A204.1 (cell line): ENCODE data around the gene LAMA3.

ENCODE experiments used
- FAIRE-seq: peaks from 2 replicates; lab custom pipeline; 2012; peaks lifted over from hg19 to GRCh38; lab: Jason Lieb, UNC

LAMA3 gene, protein sequence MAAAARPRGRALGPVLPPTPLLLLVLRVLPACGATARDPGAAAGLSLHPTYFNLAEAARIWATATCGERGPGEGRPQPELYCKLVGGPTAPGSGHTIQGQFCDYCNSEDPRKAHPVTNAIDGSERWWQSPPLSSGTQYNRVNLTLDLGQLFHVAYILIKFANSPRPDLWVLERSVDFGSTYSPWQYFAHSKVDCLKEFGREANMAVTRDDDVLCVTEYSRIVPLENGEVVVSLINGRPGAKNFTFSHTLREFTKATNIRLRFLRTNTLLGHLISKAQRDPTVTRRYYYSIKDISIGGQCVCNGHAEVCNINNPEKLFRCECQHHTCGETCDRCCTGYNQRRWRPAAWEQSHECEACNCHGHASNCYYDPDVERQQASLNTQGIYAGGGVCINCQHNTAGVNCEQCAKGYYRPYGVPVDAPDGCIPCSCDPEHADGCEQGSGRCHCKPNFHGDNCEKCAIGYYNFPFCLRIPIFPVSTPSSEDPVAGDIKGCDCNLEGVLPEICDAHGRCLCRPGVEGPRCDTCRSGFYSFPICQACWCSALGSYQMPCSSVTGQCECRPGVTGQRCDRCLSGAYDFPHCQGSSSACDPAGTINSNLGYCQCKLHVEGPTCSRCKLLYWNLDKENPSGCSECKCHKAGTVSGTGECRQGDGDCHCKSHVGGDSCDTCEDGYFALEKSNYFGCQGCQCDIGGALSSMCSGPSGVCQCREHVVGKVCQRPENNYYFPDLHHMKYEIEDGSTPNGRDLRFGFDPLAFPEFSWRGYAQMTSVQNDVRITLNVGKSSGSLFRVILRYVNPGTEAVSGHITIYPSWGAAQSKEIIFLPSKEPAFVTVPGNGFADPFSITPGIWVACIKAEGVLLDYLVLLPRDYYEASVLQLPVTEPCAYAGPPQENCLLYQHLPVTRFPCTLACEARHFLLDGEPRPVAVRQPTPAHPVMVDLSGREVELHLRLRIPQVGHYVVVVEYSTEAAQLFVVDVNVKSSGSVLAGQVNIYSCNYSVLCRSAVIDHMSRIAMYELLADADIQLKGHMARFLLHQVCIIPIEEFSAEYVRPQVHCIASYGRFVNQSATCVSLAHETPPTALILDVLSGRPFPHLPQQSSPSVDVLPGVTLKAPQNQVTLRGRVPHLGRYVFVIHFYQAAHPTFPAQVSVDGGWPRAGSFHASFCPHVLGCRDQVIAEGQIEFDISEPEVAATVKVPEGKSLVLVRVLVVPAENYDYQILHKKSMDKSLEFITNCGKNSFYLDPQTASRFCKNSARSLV (N-terminal part only)

DNA sequence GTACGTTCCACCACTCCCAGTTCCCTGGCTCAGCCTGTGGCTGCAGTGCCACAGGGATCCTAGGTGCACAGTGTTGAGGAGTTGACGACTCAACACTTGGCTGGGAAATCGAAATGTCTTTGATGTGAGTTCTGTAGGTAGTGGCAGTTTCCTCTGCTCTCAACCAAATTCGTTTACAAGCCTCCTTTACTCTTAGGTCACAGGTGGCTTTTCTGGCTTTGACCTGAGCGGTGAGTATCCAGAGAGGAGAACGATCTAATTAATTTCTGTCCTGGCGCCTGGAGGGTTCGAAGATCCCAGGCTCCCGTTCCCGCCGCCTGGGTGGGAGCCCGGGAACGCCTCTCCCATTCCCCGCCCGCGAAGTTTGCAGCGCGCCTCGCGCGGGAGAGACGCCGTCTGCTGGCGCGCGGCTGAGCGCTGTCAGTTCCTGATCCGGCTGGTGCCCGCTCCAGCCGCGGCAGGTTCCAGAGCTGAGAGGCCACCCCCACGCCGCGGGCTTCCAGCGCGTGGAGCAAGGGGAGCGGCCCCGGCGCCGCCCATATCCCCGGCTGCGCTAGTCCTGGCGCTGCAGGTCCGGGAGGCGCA, at the start of gene LAMA3:
Gene LAMA3, plus strand, starts transcription at position 423 of the 585 bp plus-strand sequence. CDS start 231 bp downstream, outside the sequence.
- FAIRE-seq, result no peak

DNA sequence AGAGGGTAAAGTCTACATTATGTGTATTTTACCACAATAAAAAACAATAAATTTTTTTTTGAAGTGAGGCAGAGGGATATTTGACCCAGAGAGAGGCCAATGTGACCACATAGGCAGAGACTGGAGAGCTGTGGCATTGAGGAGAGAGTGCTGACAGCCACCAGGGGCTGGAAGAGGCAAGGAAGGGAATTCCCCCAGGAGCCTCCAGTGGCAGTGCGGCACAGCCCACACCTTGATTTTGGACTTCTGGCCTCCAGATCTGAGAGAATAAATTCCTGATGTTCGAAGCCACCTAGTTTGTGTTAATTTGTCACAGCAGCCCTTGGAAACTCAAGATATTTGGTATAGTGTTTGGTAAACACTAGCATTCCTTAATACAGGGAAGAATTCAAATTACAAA, 49.2 kb upstream of the LAMA3 start:
- FAIRE-seq, result no peak

DNA sequence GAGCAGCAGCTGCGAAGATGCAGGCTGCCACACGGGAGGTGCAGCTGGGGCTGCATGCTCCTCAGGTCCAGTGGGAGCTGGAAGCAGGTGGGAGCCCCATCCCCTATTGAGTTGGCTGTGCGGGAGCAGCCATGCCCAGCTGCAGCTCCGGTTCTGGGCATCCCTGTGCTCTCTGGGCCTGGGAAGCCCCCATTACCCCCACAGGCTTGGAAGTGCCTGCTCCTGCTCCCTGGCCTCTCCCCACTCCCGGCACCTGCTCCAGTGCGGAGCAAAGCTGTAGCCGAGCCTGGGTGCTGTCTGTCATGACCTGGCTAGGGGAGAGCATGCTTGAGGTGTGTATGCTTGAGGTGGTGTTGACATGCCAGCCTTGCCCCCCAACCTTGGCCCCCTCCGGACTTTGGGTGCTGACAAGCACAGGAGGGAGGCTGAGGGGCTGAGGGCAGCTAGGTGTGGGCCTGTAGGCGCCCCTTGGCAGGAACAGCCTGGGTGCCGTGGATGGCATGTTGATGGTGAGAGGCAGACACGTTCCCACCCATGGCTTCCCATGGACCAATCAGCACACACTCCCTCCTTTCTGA, 48.0 kb upstream of the LAMA3 start:
- no peak for FAIRE-seq

DNA sequence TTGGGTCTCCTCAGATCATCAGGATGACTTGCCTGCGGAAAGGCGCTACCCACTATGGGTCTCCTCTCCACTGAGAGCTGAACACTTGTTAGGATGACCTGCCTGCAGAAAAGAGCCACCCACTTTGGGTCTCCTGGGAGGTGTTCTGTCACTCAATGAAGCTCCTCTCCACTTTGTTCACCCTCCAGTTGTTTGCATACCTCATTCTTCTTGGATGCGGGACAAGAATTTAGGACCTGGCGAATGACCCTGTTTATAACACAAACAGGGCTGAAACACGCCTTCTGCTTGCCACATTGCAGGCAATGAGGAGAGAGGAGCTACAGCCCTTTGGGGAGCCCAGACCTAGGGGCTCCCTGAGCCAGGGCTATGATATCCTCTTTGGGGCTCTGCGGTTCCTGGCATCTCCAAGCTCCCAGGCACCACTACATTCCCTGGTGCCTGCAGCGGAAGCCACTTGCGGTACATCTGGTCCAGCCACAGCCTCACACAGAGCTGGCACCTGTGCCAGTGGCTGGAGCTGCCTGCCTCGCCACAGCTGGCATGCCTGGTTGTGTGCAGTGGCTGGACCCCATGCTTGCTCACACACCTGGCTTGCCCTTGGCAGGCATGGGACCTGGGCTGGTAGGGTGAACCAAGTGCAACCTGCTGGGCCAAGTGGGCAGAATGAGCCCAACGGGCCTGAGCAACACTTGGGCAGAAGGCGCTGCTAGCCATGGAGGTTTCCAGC, 47.2 kb upstream of the LAMA3 start:
- no peak for FAIRE-seq

- no peak for FAIRE-seq
These were observed 45.3 kb upstream of the LAMA3 start for GRCh38 chr18:23643815-23644490.

GRCh38 chr18:23645568-23646175, 43.6 kb upstream of the LAMA3 start:
- no peak for FAIRE-seq

DNA sequence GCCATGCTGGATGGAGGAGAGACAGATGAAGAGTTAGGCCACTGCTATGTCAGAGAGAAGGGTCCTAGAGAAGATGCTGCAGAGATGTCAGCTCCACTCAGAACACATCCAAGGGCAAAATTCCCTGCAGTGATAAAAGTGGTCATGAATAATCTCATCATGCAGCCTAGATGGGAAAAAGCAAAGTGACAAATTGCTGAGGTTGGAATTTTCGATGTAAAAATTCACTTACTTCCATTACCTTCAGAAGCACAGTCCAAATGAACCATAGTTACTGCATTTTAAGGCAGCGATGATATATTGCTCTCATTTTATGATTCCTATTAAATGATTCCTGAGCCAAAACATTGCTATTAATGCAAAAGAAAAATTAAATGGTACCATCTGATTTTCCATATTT, 43.0 kb upstream of the LAMA3 start:
- no peak for FAIRE-seq

DNA sequence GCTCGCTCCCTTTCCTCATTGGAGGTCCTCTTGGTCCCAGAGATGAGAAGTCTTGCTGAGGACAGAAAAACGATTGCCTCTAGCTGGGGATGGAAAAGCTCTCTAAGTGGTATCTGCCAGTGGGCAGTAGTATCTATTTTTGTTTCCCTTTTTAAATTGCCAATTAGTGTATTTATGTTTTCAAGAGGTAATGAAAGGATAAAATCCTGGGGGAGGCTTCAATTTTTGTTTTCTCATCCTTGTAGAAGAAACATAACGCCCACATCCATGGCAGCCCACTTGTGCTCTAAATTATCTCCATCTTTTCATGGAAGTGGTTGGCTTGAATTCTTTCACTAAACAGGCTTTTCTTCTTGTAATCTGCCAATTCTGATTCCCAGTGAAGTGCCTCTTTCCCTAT, 40.8 kb upstream of the LAMA3 start:
- no peak for FAIRE-seq

DNA sequence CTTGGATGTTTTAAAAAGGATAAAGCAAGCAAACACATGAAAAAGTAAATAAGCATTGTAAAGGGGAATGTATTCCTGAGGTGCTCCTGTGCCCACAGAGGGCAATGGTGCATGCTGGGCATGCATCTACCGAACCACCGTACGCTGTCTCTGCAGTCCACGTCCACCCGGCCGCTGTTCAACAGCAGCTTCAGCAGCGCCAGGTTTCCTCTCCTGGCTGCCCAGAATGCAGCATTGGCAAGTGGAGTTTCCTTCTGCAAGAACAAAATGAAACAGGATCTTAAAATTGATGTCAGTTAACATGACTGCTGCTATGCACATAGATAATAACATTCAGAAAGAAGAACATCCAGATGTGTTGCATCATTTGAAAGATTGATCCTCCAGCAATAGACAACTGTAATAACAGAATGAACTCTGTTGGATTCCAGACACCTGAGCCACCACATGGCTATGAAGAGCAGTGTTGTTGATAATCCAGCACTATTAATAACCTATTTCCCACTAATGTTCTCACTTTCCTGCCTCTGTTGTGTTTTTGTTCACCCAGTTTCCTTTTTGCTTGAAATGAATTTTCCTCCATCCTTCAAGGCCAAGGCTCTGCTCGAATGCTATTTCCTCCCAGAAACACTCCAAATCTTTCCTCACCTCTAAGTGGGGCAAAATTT, 40.2 kb upstream of the LAMA3 start:
- no peak for FAIRE-seq

- no peak for FAIRE-seq
These were observed 38.0 kb upstream of the LAMA3 start for GRCh38 chr18:23650968-23651927.

DNA sequence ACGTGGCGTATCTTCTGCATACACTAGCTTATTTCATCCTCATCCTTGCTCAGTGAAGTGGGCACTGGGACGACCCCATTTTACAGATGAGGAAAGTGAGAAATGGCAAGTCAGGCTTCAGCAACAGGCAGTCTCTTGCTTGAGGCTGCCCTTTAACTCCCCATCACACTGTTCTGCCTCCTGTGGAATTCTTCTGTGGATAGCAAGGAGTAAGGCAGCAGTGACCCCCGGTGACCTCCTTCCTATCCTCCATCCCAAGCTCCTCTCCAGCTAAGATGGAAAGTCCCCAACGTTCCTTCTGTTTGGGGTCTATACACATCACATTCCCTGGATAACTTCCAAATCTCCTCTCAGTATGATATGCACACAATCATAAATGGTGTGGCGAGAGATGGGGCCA, 37.0 kb upstream of the LAMA3 start:
- FAIRE-seq, result no peak

GRCh38 chr18:23658285-23658684, 31.0 kb upstream of the LAMA3 start:
- no peak for FAIRE-seq

DNA sequence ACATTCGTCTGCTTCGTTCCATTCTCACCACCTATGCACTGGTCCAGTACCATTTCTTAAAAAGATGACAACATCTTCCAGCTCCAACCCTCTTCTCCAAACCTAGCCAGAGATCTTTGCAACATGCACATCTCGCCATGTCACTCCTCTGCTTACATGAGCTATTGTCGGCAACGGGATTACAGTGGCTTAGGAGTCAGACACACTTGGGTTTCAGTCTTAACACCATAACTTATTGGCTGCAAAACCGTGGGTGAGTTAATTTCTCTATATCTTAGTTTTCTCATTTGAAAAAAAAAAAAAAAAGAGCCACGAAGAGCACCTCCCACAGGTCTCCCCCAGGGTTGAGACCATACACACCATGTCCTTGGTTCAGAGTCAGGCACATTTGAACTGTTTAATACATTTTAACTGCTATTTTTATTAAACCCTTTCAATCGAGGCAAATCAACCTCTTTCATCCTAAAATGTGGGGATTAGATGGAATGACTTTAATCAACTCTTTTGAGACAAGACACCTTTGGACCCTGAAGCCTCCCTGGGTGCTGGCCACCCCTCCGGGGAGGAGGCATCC, 27.4 kb upstream of the LAMA3 start:
- FAIRE-seq, result no peak

GRCh38 chr18:23662309-23663263, 26.7 kb upstream of the LAMA3 start, which contains the start of gene ANKRD29:
TSS of gene ANKRD29 (minus strand) at chr18:23662911. CDS start at chr18:23662730, 181 bp downstream.
- FAIRE-seq, result no peak

DNA sequence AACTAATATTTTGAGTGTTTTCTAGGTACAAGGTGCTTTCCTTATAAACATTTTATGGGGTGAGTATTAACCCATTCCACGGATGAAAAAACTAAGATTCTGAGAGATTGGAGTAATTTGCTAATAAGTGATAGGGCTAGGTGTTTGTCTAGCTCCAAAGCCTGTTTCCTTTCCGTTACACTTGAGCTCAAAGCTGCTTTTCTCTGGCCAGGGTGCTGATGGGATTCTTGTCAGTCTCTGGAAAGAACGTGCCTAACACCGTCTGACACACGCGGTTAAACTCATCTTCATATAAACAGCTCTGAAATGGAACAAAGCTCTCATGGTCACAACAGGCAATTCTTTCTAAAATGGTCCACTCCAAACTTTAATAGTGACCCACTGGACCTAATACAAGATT, 24.6 kb upstream of the LAMA3 start:
- no peak for FAIRE-seq

DNA sequence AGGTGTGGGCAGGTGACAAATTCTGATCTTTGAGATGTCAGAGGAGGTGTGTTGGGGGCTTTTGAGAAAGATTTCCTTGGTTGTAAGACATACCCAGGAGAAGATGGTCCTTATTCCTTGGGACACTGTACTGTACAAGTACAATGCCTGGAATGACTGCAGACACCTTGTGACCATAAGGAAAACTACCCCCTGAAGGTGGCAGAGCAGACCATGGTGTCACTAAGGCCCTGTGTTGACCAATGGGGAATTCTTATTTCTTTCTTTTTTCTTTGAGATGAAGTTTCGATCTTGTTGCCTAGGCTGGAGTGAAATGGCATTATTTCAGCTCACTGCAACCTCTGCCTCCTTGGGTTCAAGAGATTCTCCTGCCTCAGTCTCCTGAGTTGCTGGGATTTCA, 22.1 kb upstream of the LAMA3 start:
- FAIRE-seq, result no peak

DNA sequence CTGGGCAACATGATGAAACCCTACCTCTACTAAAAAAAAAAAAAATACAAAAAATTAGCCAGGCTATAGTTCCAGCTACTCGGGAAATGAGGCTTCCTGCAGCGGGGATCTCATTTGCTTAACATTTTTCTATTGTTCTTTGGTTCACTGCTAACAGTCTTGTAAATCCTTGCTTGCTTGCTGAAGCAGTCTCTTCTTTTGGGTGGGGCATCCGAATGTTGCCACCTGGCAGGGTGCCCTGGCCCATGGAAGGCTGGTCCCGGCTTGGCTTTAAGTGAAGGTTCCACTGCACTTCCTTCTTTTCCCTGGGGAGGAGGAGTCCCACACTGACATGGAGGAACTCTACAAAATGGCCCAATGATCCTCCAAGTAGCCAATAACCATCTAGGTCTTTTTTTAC, 20.5 kb upstream of the LAMA3 start:
- no peak for FAIRE-seq
